UCSD-AML1 (cell line): ENCODE measurements around the gene WDPCP.
"Not testable (repeated sequence)": the region's sequence is repeated elsewhere in the genome, so short reads cannot be mapped to it uniquely, and the experiment has no call there.

Source experiments
- DNase-seq: peaks from one replicate; lab custom pipeline; 2025; ENCODE audit not compliant: unreplicated experiment; lab: John Stamatoyannopoulos, UW

The WDPCP gene

DNA sequence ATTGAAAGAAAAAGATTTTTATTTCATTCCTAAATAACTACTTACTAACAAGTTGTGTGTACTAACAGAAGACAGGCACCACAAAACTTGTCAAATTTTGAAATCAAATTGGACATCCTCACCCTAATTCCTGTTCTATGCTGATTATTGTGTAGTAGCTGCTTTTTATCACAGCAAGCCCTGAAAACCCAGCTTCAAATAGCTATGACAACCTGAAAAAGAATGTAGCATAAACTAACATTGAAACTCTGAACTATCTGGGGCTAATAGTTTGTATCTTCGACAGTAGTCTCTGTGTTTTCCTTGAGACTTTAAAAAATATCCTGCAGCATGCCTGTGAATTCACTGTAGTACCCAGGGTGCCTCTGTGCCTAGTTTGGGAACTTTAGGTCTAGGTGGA, 122.6 kb downstream of the WDPCP start:
- no peak for DNase-seq

DNA sequence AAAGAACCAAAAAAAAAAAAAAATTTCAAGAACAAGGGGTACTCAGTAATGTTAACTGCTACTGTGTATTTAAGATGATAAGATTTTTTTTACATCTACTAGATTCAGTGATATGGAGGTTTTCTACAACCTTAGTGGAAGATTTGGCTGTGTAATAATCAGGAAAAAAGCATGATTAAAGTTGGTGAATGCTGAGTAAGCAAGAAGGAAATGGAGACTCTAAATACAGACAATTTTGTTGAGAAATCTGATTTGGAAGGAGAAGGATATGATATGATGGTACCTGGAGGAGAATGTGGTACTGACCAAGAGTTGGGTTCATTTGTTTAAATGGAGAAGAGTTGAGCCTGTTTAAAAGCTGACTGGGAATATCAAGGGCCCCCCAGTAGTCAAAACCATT, 125.1 kb downstream of the WDPCP start:
- DNase-seq: no peak

DNA sequence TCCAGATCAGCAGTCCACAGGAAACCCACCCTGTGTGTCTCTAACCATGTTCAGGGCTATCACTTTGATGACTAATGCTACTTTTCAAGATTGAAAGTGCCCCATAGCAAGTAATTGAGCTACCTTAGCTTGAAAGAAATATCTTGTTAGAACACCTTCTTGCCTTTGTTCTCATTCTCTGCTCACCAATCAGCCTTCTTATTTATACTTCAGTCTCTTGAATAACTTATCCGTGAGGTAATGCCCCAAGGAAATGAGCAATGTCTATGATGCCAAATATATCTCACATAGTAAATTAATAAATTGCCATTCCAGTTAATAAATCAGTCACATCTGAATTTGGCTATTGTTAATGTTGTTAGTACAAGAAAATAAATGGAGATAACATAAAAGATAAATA, 141.6 kb downstream of the WDPCP start:
- no peak for DNase-seq

DNA sequence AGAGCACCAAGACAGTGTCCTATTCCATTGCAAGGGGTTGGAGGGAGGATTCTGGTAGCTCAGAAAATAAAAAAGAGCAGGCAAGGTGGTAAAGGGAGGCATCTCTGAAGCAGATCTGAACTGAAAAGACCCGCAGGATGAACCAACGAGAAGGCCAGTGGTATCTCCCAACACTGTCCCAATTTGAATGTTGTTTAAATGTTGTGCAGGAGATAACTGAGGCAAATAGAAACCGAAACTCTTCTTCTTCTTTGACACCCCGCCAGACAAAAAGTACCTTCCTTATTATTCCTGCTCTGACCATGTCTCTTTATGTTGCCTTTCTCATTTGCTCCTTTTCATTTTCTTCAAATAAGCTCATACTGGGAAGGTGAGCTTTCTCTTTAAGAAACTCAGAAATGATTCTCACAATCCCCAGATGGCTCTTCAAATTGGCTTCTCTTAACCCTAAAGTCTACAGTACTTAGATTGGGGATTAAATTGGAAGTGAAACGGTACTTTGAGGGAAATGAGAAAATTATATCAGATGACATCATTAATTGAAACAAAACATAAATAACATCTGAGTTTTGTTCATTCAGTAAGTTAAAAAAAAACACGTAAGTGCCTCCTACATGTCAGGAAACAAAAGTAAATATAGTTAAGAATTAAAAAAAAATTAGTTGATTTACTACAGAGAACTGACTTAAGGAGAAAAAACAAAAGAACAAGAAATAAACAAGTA, 143.6 kb downstream of the WDPCP start:
- no peak for DNase-seq

DNA sequence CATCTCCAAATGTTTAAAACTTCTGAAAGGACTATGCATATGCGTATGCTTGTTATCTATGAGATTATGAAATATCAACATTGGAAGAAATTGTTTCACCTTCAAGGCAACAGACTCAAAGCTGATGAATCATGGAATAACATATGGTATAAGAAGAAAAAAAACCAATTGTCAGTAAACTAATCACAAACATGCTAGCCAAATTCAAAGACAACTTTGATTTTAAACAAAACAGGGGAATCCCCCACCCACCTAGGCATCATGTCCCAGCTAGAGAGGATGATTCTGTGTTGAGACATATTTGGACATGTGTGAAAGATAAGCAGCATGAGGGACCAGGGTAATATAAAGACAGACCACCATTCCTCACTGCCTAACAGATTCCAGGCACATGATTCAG, 147.7 kb downstream of the WDPCP start:
- no peak for DNase-seq

DNA sequence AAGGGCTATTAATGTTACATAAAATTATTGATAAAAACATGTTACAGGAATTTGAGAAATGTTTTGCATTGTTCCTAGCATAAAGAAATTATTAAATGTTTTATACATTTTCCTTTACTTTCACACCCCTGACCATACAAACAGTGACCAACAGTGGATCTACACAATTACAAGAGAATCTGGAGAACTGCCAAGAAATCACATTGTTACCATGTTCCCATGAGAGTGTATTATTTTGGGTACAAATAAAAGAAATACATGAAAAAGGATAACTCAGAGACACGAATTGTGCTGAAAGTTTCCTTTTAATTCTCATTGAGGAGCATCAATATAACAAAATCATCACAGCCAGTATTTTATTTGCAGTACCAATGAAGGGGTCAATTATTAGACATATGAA, 150.1 kb downstream of the WDPCP start:
- no peak for DNase-seq

DNA sequence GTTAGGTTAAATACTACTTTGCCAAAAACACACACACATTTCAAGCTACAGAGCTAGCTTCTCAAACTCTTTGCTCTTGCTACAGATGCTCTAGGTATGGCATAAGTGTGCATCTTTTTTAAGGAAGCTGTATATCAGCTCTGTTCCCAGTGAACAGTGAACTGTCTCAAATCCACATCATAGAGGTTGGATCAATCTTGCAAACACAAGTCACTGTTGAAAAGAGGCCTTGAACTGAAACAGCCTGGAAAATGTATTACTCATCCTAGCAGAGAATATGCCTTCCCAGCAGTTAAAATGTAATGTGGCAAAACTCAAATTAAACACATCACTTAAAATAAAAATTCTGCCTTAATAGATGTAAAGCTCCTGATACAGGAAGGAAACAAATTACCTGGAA, 151.8 kb downstream of the WDPCP start:
- no peak for DNase-seq

DNA sequence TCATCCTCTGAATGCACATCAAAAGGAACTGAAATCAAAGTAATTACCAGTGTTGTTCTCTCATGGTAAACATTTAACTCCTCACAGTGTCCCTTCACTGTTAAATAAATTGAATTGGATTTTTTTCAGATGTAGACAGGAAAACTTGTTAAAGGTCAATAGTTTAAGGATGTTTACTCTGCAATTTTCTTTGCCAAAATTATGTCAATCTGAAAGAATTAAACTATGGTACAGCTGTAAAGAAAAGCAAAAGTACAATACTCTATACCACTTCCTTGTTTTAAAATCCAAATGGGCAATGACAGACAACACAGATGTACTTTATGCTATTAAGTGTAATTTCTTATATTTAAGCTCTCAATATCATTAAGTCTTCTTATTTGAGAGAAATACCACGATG, 153.2 kb downstream of the WDPCP start:
- DNase-seq: no peak

DNA sequence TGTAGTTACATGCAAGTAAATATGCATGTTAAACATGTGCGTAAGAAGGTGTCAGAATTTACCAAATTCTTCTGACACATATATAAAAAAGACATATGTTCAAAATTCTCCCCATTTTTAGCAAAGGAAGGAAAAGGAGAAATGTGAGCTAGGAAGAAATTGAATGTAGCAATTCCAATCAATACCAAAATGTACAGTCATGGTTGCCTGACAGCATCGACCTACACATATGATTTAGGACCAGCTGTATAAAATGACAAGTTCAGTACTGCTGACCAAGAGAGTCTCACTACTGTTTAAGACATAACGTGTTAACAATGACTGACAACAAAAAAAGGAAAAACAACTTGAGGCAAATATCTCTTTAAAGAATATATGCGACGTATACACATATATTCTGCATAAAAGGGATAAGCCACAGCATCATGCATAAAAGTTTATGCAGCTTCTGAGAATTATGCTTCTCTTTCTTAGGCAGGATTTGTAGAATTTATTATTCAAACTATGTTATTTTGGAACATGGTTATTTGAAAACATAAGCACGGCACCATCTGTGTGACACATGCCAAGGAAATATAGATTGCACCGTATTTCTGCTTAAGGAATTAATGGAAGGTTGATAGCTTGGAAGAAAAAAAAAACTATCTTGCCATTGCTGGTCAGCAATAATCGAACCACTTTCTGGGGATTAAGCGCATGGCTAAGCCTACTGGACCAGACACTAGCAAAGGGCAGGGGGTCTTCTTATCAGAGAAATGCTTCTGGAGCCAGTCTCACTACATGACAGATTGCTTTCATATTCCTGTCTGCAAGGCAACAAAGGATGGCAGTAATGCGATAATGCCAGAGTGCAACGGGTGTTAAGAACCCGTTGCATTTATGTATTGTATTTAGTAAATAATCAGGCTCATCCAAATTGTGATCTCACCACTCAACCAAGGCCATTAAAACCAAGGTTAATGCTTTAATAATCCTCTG, 154.0 kb downstream of the WDPCP start:
- DNase-seq: no peak

DNA sequence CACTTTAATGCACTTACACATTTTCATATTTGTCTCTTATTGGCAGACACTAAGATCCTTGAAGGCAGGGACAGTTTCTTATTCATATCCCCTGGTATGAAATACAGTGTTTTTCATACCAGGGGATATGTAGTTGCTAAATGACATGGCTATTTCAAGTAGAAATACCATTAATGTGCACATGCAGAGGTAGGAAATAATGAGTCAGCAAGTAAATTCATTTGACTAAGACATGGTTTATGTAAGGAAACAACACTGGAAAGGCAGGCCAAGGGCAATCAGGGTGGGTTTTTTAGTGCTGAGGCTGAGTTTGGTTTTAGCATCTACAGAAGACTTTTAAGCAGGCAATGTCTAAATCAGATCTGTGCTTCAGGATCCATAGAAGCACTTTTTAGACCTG, 155.9 kb downstream of the WDPCP start:
- no peak for DNase-seq

DNA sequence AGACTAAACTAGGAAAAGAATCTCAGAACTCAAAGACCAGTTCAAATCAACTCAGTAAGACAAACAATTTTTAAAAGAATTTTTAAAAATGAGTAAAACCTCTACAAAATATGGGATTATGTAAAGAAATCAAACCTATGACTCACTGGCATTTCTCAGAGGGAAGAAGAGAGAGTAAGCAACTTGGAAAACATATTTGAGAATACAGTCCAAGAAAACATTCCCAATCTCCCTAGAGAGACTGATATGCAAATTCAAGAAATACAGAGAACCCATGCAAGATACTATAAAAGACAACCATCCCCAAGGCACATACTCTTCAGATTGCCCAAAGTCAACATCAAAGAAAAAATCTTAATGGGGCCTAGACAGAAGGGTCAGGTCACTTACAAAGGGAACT, 162.7 kb downstream of the WDPCP start:
- DNase-seq: no peak

DNA sequence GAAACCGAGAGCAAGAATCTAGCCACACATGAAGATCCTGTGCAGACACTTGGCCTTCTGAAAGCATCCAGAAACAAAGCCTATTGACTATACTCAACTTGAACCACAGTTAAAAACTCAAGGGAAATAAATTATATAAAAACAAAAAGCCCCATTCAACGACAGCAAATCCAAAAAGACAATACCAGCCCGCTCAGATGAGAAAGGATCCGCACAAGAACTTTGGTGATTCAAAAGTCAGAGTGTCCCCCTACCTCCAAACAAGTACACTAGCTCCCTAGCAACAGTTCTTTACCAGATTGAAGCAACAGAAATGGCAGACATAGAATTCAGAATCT, 163.2 kb downstream of the WDPCP start:
- DNase-seq: no peak

DNA sequence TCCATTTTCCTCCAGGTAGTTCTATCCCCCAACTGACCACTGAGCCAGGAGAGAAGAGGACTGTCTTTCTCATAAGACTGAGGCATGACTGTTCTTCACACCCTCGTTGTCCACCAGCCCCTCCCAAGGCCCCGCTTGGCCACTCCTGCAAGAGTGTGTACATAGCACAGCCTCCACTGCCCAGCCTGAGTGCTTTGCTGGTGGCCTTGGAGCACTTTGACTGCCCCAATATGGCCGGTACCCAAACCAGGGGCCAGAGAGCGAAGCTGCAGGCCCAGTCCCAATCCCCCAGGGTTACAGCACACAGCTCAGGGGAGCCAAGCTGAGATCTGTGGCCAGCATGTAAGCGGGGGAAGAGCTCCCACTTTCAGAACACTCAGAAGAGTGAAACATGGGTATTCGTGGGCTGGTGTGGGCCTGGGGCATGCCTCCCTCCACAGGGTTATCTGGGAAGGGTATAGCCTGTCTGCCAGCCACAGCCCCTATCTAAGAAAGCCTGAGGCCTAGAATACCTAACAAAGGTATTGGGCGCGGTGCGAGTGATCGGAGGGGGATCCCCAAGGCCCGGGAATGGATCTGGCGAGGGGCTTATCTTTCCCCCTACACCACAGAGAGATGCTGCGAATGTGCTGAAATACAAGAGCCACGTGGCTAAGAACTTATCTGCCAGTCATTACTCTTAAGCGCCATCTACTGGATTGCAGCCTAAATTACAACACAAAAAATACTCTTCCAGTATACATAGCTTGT, 163.8 kb downstream of the WDPCP start:
- DNase-seq: no peak

DNA sequence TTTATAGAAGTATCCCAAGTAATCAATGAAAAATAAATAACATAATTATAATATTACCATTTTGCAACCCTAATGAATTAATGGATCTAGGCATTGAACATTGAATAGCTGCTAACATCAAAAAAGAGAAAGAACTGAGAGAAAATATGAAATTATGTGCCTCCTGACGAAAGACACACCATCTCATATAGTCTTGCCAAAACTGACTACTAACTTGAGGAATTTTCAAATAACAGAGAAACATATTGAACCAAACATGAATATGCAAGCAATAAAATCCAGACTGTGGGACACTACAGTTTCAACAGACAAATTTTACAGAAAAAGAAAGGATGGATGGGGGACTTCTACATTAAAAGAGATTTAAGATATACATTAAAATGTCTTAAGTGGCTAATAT, 165.7 kb downstream of the WDPCP start:
- DNase-seq: no peak

DNA sequence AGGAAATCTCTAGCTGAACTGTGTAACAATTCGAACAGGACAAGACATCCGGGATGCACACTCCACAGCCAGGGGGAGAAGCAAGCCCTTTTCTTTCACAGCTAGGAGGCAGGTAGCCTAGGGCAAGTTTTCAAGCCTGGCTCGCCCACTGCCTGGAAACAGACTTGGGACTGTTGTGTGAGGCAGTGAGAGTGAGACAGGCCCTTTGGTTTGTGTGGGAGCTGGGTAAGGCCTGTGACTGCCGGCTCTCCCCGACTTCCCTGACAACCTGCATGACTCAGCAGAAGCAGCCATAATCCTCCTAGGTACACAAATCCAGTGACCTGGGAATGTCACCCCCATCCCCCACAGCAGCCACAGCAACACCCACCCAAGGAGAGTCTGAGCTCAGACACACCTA, 179.7 kb downstream of the WDPCP start:
- DNase-seq: no peak

DNA sequence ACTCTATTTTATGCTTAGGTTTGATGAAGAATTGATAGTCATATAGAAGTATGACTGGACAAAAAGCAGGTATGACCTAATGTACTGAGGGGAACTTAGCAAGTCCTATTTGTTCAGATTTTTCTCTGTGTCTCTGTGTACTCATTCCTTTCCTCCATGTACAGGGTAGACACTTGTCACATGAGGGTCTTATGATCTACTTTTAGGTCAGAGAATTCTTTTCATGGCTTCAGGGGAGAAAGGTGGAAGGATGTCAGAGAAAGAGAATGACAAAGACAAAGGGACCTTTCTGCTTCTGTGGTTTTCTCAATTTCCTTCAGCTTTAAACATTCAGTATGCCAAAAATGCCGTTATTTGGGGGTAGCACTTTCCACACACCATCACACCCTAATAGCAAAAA, 181.6 kb downstream of the WDPCP start:
- no peak for DNase-seq

DNA sequence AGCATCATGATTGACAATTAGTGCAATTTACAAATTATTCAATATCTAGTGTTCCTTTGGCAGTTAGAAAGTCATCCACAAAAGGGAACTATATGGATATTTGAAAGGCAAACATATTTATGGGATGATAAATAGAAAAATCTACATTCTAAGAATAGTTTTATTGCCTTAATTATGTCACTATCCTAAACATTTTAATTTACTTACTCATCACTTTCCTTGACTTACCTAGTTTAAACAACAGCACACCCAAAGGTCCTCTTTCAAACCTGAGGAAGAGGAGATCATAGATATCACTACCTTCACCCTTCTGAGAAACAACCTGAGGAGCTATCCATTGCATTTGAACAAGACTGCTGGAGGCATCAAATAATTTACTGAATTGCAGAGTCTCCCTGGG, 184.5 kb downstream of the WDPCP start:
- no peak for DNase-seq

DNA sequence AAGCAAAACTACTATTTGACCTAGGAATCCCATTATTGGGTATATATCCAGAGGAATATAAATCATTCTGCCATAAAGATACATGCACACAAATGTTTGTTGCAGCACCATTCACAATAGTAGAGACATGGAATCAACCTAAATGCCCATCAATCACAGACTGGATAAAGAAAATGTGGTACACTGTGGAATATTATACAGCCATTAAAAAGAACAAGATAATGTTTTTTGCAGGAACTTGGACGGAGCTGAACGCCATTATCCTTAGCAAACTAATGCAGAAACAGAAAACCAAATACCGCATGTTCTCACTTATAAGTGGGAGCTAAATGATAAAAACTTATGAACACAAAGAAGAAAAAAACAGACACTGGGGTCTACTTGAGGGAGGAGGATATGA, 185.4 kb downstream of the WDPCP start:
- DNase-seq: not testable (repeated sequence)

DNA sequence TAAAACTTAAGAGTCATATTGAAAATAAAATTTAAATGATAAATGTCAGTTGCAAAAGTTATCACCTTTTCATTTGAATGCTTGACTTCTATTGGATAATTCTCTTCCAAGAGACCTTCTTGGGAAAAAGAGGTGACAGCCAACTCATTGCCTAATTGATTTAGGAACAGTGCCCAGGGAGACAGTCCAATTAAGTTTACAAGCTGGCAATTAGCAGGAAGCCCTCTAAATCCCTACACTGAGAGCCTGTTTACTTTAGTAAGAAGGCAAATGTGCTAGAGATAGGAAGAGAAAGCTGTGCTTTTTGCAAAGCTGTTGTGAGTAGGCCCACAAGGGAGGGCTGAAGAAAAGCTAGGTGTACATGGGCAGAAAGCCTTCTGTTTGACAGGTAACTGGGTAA, 189.1 kb downstream of the WDPCP start:
- no peak for DNase-seq

DNA sequence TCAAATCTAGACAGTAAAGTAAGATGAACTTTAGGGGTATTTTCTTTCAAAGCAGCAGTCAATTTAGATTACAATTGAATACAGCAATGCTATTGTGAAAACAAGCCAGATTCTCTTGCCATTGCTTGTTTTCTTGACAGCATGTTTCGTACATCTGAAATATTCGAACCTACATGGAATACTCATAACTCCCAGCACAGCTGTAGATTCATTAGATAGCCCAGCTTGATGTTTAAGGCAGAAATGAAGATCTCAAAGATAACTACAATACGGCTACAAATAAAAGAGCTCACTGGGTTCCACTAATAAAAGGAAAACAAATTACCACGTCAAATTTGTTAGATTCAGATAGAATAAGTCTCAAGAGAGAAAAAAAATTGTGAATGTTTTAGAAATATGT, 208.8 kb downstream of the WDPCP start:
- no peak for DNase-seq

DNA sequence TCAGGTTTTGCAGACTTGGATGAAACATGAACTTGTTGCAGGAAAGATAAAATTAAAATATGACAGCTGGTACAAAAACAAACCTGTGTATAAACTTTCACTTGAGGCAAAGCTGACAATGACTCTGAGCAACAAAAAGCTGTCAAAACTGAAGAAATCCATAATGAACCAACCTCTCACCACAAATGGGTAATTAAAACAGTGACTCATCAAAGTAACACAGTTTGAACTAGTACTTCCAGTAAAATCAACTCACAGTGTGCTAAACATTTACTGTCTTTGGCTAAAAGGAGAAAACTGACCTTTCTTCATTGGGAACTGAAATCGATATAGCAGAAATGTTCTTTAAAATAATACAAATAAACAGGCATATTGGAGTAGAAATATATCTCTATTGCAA, 209.7 kb downstream of the WDPCP start:
- no peak for DNase-seq

DNA sequence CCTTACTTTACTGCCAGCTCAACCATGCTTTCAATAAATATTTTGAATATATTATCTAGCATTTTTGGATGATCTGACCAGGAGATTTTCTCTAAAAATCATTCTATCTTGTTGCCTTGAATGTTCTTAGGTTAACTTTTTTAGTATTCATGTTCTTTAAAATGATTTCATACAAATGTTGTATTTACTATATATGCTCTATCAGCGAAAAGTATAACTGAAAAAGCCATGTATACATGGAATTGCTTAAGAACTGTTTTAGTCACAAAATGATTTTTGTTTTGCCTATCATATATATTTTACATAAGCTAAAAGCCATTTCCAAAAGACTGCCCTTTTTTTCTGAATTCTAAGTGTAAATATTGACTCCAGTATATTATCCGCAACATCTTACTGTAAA, 213.9 kb downstream of the WDPCP start:
- no peak for DNase-seq
